ENCODE results near the gene OR52I1.

OR52I1 gene

DNA sequence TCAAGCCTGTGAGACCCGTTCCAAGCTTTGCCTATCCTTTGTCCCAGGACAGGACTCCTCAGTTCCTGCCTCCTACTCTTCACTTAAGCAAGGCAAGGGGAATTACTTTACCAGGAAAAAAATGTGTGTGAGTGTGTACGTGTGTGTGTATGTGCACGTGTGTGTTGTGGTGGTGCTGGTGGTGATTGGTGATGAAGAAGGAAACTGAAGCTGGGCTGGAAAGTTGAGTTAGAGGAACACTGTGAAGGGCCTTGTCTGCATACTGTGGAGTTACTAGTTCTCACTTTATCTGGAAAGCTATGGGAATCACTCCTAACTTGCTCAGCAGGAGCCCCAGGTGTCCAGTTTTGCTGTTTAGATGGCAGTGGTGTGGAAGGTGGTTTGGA is 43.8 kb downstream of the OR52I1 start:
- Histone ChIP-seq H4K8ac (ENCODE audit: low read depth, low read length) (no peak overlapping the region), H3K36me3 (ENCODE audit: control insufficient read depth, insufficient read depth, low read length) (no peaks in the 10 kb centered on the region), H2BK15ac (replicated peaks; ENCODE audit: low read depth) (no peak overlapping the region), H3K4me2 (ENCODE audit: low read length) (no peak overlapping the region), H3K18ac (ENCODE audit: low read length) (no peak overlapping the region), H3K56ac (ENCODE audit: low read length) (no peak overlapping the region), H3K79me2 (ENCODE audit: control insufficient read depth, insufficient read depth, low read length) (no peaks in the 10 kb centered on the region), H3K27me3 (ENCODE audit: insufficient read depth, low read length, poor library complexity) (no peaks in the 10 kb centered on the region), H2BK5ac (ENCODE audit: low read length) (no peak overlapping the region), H3K4me3 (ENCODE audit: low read length) (no peak overlapping the region), H2AK5ac (ENCODE audit: low read length) (no peak overlapping the region), H3K23ac (ENCODE audit: low read length) (no peak overlapping the region), H4K5ac (ENCODE audit: low read length) (no peak overlapping the region), H2BK120ac (ENCODE audit: low read depth, low read length) (no peak overlapping the region), H3K4me1 (ENCODE audit: control insufficient read depth, low read depth, low read length) (no peaks in the 10 kb centered on the region), H3K4ac (ENCODE audit: low read depth, low read length) (no peak overlapping the region), H3K9ac (ENCODE audit: low read length) (no peak overlapping the region), H3K27ac (ENCODE audit: low read depth, low read length) (no peak overlapping the region), H3K79me1 (ENCODE audit: low read length) (no peaks in the 10 kb centered on the region)
- DNase-seq, result no peak
- WGBS (ENCODE audit: extremely low coverage, insufficient coverage, low lambda C conversion rate), result no CpG with 5 or more reads among the region's 3 CpGs

DNA sequence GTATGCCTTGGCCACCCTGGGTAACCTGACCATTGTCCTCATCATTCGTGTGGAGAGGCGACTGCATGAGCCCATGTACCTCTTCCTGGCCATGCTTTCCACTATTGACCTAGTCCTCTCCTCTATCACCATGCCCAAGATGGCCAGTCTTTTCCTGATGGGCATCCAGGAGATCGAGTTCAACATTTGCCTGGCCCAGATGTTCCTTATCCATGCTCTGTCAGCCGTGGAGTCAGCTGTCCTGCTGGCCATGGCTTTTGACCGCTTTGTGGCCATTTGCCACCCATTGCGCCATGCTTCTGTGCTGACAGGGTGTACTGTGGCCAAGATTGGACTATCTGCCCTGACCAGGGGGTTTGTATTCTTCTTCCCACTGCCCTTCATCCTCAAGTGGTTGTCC is 46.1 kb downstream of the OR52I1 start:
- Histone ChIP-seq H2BK120ac (ENCODE audit: low read depth, low read length) (no peak overlapping the region), H2BK15ac (replicated peaks; ENCODE audit: low read depth) (no peak overlapping the region)

DNA sequence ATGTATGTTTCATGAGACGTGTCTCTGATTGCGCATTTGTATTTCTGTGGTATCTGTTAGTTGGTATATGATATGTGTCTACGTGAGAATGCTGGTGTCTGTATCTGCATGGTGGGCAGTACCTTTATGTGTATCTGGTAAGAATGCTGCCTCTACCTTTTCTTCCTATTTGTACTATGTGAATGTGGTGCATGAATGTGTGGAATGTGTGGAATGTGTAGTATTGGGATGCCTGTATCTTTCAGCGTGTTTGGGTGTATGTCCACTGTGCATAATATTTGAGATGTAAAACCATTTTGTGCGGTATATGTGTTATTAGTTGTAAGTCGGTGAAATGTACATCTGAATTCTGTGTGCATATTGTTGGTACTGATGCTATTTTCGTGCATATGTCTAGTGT is 47.7 kb downstream of the OR52I1 start:
- Histone ChIP-seq H3K56ac (ENCODE audit: low read length) (no peak overlapping the region), H2AK5ac (ENCODE audit: low read length) (no peak overlapping the region), H3K36me3 (ENCODE audit: control insufficient read depth, insufficient read depth, low read length) (no peaks in the 10 kb centered on the region), H3K9ac (ENCODE audit: low read length) (no peak overlapping the region), H3K79me2 (ENCODE audit: control insufficient read depth, insufficient read depth, low read length) (no peaks in the 10 kb centered on the region), H3K4ac (ENCODE audit: low read depth, low read length) (no peak overlapping the region), H3K18ac (ENCODE audit: low read length) (no peak overlapping the region), H4K5ac (ENCODE audit: low read length) (no peak overlapping the region), H2BK5ac (ENCODE audit: low read length) (no peak overlapping the region), H3K23ac (ENCODE audit: low read length) (no peak overlapping the region), H3K4me2 (ENCODE audit: low read length) (no peak overlapping the region), H3K27me3 (ENCODE audit: insufficient read depth, low read length, poor library complexity) (no peaks in the 10 kb centered on the region), H3K4me3 (ENCODE audit: low read length) (no peak overlapping the region), H3K79me1 (ENCODE audit: low read length) (no peaks in the 10 kb centered on the region), H3K27ac (ENCODE audit: low read depth, low read length) (no peak overlapping the region), H3K4me1 (ENCODE audit: control insufficient read depth, low read depth, low read length) (no peaks in the 10 kb centered on the region), H2BK15ac (replicated peaks; ENCODE audit: low read depth) (no peak overlapping the region), H2BK120ac (ENCODE audit: low read depth, low read length) (no peak overlapping the region), H4K8ac (ENCODE audit: low read depth, low read length) (no peak overlapping the region)
- WGBS (ENCODE audit: extremely low coverage, insufficient coverage, low lambda C conversion rate), result 100% methylated on average over 3 of the region's 7 CpGs
- no peak for DNase-seq

More for the DNA sequence above, 46.1 kb downstream of the OR52I1 start:
- no peak for DNase-seq
- Histone ChIP-seq H3K27me3 (ENCODE audit: insufficient read depth, low read length, poor library complexity) (no peaks in the 10 kb centered on the region), H3K36me3 (ENCODE audit: control insufficient read depth, insufficient read depth, low read length) (no peaks in the 10 kb centered on the region), H3K23ac (ENCODE audit: low read length) (no peak overlapping the region), H3K18ac (ENCODE audit: low read length) (no peak overlapping the region), H3K27ac (ENCODE audit: low read depth, low read length) (no peak overlapping the region), H2AK5ac (ENCODE audit: low read length) (no peak overlapping the region), H3K4me2 (ENCODE audit: low read length) (no peak overlapping the region), H2BK5ac (ENCODE audit: low read length) (no peak overlapping the region), H4K5ac (ENCODE audit: low read length) (no peak overlapping the region), H3K4ac (ENCODE audit: low read depth, low read length) (no peak overlapping the region), H3K79me1 (ENCODE audit: low read length) (no peaks in the 10 kb centered on the region), H3K79me2 (ENCODE audit: control insufficient read depth, insufficient read depth, low read length) (no peaks in the 10 kb centered on the region), H3K9ac (ENCODE audit: low read length) (no peak overlapping the region), H3K56ac (ENCODE audit: low read length) (no peak overlapping the region), H3K4me3 (ENCODE audit: low read length) (no peak overlapping the region), H3K4me1 (ENCODE audit: control insufficient read depth, low read depth, low read length) (no peaks in the 10 kb centered on the region), H4K8ac (ENCODE audit: low read depth, low read length) (no peak overlapping the region)
- no CpG with 5 or more reads among the region's 6 CpGs for WGBS (ENCODE audit: extremely low coverage, insufficient coverage, low lambda C conversion rate)

DNA sequence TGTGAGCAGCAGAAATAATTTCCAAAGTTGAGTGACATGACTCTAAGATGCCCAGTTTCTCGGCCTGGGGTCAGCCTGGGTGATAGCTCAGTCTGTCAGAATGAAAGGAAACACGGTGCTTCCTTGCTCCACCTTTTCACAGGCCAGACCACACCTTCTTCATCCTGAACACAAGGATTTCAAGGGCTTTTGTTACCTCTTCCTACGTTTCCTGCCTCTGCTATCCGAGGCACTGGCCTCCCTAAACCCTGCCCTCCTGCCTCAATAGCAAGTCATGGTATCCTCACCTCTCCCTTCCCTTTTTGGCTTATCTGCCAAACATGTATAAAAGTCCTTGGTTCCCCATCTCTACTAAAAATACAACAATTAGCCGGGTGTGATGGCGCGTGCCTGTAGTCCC is 48.2 kb downstream of the OR52I1 start:
- no peak overlapping the region for H4K8ac ChIP-seq (ENCODE audit: low read depth, low read length)
- WGBS (ENCODE audit: extremely low coverage, insufficient coverage, low lambda C conversion rate), result no CpG with 5 or more reads among the region's 7 CpGs

DNA sequence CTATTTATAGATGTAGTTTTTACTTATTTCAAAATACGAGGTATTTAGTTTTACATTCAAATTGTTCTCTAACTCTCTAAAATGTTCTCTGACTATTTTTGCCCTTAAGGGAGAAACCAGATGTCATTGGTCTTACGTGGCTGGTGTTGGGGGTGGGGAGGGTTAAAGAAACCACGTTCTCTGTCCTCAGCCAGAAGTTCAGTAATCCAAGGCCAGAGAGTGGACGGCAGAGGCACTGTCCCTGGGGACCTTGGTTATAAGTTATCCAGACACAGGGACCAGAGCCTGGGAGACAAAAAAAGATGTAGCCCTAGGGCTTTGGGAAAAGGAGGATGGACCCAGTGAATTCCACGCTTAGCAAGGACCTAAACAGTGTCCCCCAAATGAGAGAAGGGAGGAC is 49.2 kb downstream of the OR52I1 start:
- Histone ChIP-seq H3K23ac (ENCODE audit: low read length) (no peak overlapping the region), H4K8ac (ENCODE audit: low read depth, low read length) (no peak overlapping the region), H3K9ac (ENCODE audit: low read length) (no peak overlapping the region), H3K4me3 (ENCODE audit: low read length) (no peak overlapping the region), H3K4me1 (ENCODE audit: control insufficient read depth, low read depth, low read length) (no peaks in the 10 kb centered on the region), H2AK5ac (ENCODE audit: low read length) (no peak overlapping the region), H2BK120ac (ENCODE audit: low read depth, low read length) (no peak overlapping the region), H3K79me2 (ENCODE audit: control insufficient read depth, insufficient read depth, low read length) (no peaks in the 10 kb centered on the region), H2BK15ac (replicated peaks; ENCODE audit: low read depth) (no peak overlapping the region), H3K56ac (ENCODE audit: low read length) (no peak overlapping the region), H4K5ac (ENCODE audit: low read length) (no peak overlapping the region), H3K4me2 (ENCODE audit: low read length) (no peak overlapping the region), H3K27ac (ENCODE audit: low read depth, low read length) (no peak overlapping the region), H2BK5ac (ENCODE audit: low read length) (no peak overlapping the region), H3K18ac (ENCODE audit: low read length) (no peak overlapping the region), H3K79me1 (ENCODE audit: low read length) (no peaks in the 10 kb centered on the region), H3K27me3 (ENCODE audit: insufficient read depth, low read length, poor library complexity) (no peaks in the 10 kb centered on the region), H3K36me3 (ENCODE audit: control insufficient read depth, insufficient read depth, low read length) (no peaks in the 10 kb centered on the region), H3K4ac (ENCODE audit: low read depth, low read length) (no peak overlapping the region)
- no CpG with 5 or more reads among the region's 5 CpGs for WGBS (ENCODE audit: extremely low coverage, insufficient coverage, low lambda C conversion rate)
- DNase-seq, result no peak

More for the DNA sequence above, 48.2 kb downstream of the OR52I1 start:
- DNase-seq, result no peak
- no peak overlapping the region for H3K56ac ChIP-seq (ENCODE audit: low read length)
- H3K23ac ChIP-seq (ENCODE audit: low read length), result no peak overlapping the region
- no peaks in the 10 kb centered on the region for H3K27me3 ChIP-seq (ENCODE audit: insufficient read depth, low read length, poor library complexity)
- no peak overlapping the region for H3K4ac ChIP-seq (ENCODE audit: low read depth, low read length)
- no peaks in the 10 kb centered on the region for H3K4me1 ChIP-seq (ENCODE audit: control insufficient read depth, low read depth, low read length)
- no peak overlapping the region for H2BK120ac ChIP-seq (ENCODE audit: low read depth, low read length)
- no peak overlapping the region for H3K4me2 ChIP-seq (ENCODE audit: low read length)
- no peak overlapping the region for H2BK5ac ChIP-seq (ENCODE audit: low read length)
- no peak overlapping the region for H2AK5ac ChIP-seq (ENCODE audit: low read length)
- no peak overlapping the region for H3K18ac ChIP-seq (ENCODE audit: low read length)
- no peak overlapping the region for H4K5ac ChIP-seq (ENCODE audit: low read length)
- no peak overlapping the region for H3K27ac ChIP-seq (ENCODE audit: low read depth, low read length)
- H3K9ac ChIP-seq (ENCODE audit: low read length), result no peak overlapping the region
- H2BK15ac ChIP-seq (replicated peaks; ENCODE audit: low read depth), result no peak overlapping the region
- no peaks in the 10 kb centered on the region for H3K79me2 ChIP-seq (ENCODE audit: control insufficient read depth, insufficient read depth, low read length)
- H3K36me3 ChIP-seq (ENCODE audit: control insufficient read depth, insufficient read depth, low read length), result no peaks in the 10 kb centered on the region
- no peaks in the 10 kb centered on the region for H3K79me1 ChIP-seq (ENCODE audit: low read length)
- no peak overlapping the region for H3K4me3 ChIP-seq (ENCODE audit: low read length)

DNA sequence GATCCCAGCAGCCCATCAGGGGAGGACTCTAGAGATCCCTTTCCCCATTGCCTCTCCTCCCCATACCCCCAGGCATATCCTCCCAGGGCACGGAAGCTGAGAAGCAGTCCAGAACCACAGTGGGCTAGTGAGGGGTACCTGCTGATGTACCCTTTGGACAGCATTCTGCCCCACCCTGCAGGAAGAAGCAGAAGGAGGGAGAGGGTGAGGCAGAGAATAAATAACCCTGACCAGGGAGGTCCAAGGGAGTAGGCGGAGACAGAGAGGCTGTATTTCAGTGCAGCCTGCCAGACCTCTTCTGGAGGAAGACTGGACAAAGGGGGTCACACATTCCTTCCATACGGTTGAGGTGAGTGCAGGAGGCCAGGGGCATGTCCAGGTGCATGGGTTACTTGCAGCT is 49.8 kb downstream of the OR52I1 start, which contains the start of gene OR51E1:
TSS of gene OR51E1 (plus strand) at position 301 of the 400 bp plus-strand sequence. CDS start 8,545 bp downstream, outside the sequence.
- no peaks in the 10 kb centered on the region for H3K4me1 ChIP-seq (ENCODE audit: control insufficient read depth, low read depth, low read length)
- WGBS (ENCODE audit: extremely low coverage, insufficient coverage, low lambda C conversion rate), result no CpG with 5 or more reads among the region's 3 CpGs
- H3K27ac ChIP-seq (ENCODE audit: low read depth, low read length), result no peak within 1 kb of the TSS
- H3K4me2 ChIP-seq (ENCODE audit: low read length), result no peak within 1 kb of the TSS
- no peak within 1 kb of the TSS for H2BK15ac ChIP-seq (replicated peaks; ENCODE audit: low read depth)
- no peak within 1 kb of the TSS for H3K18ac ChIP-seq (ENCODE audit: low read length)
- H3K4ac ChIP-seq (ENCODE audit: low read depth, low read length), result no peak within 1 kb of the TSS
- H3K56ac ChIP-seq (ENCODE audit: low read length), result no peak within 1 kb of the TSS
- H3K79me1 ChIP-seq (ENCODE audit: low read length), result no peaks in the 10 kb centered on the region
- no peak within 1 kb of the TSS for H4K5ac ChIP-seq (ENCODE audit: low read length)
- H3K23ac ChIP-seq (ENCODE audit: low read length), result no peak within 1 kb of the TSS
- H4K8ac ChIP-seq (ENCODE audit: low read depth, low read length), result no peak within 1 kb of the TSS
- H3K36me3 ChIP-seq (ENCODE audit: control insufficient read depth, insufficient read depth, low read length), result no peaks in the 10 kb centered on the region
- H3K4me3 ChIP-seq (ENCODE audit: low read length), result no peak within 1 kb of the TSS
- no peak within 1 kb of the TSS for H3K9ac ChIP-seq (ENCODE audit: low read length)
- no peak within 1 kb of the TSS for H2BK5ac ChIP-seq (ENCODE audit: low read length)
- no peak within 1 kb of the TSS for H2BK120ac ChIP-seq (ENCODE audit: low read depth, low read length)
- H3K79me2 ChIP-seq (ENCODE audit: control insufficient read depth, insufficient read depth, low read length), result no peaks in the 10 kb centered on the region
- DNase-seq, result no peak
- H2AK5ac ChIP-seq (ENCODE audit: low read length), result no peak within 1 kb of the TSS
- H3K27me3 ChIP-seq (ENCODE audit: insufficient read depth, low read length, poor library complexity), result no peaks in the 10 kb centered on the region

Data from mesendoderm (in vitro differentiated cells).